AG04450 (cell line): ENCODE results near the gene AMIGO1. TPM values are rescaled to one million over a fixed set of nuclear protein-coding genes. Genes with fewer than 3 reads are reported as not detected.

Source experiments
- CTCF ChIA-PET: fragments of 300-600, 350-600 bp; formaldehyde crosslinking; extraction: SDS; loops from one replicate; lab custom pipeline; 2022; ENCODE audit warnings: antibody characterized with exemption, inconsistent platforms; lab: Charles Lee
- POLR2A ChIA-PET: fragments of 350-600 bp; formaldehyde crosslinking; extraction: SDS; loops from one replicate; lab custom pipeline; 2021; ENCODE audit warnings: antibody characterized with exemption, inconsistent platforms; lab: Yijun Ruan, JAX
- DNase-seq: peaks from one replicate; pipeline ENCODE4 v3.0.0-alpha.2; 2011; ENCODE audit warnings: low read depth, low spot score
- H3K27ac ChIP-seq: one replicate; pipeline ENCODE4 v1.5.1; 2012; ENCODE audit warnings: low read depth, low read length, control low read depth
- H3K27me3 ChIP-seq: one replicate; pipeline ENCODE4 v1.6.0; 2012; ENCODE audit warnings: low read length; ENCODE audit not compliant: control insufficient read depth, insufficient read depth
- H3K4me3 ChIP-seq: 2 replicates; pipeline ENCODE4 v1.5.1; 2011; ENCODE audit warnings: mild to moderate bottlenecking, low read depth, low read length, control low read depth
- H3K9me3 ChIP-seq: 2 replicates; pipeline ENCODE4 v1.5.1; 2012; ENCODE audit warnings: low read length; ENCODE audit not compliant: control insufficient read depth, insufficient read depth
- CTCF ChIP-seq: IDR thresholded peaks from 2 replicates; pipeline ENCODE4 v1.5.1; 2011; ENCODE audit warnings: low read depth, low read length, control low read depth, inconsistent platforms
- polyA plus RNA-seq: library from polyadenylated mRNA; depleted of rRNA; stranded (reverse); fragments of >200 nt; gene quantifications from 2 replicates; pipeline ENCODE4 v1.2.3, GENCODE V29; 2011

Gene AMIGO1
- polyA plus RNA-seq, 1 experiment: 1.5 TPM

- ChIA-PET CTCF (interaction anchor here (1.1 kb wide), 1 partner anchor 360 kb away, joined by 3 read pairs; no protein-coding TSS in a partner anchor), POLR2A (no interaction called here)
- Histone ChIP-seq H3K4me3 (no peak overlapping the region), H3K27me3 (peaks cover 62% of the 10 kb centered on the region), H3K27ac (no peak overlapping the region), H3K9me3 (no peaks in the 10 kb centered on the region; the same call in 1 of the 2 replicates)
- TF ChIP-seq CTCF: no peak
- DNase-seq: no peak
Measured at GRCh38 chr1:109472779-109473178, 36.7 kb downstream of the AMIGO1 start.

GRCh38 chr1:109470245-109470644 is 39.3 kb downstream of the AMIGO1 start:
- ChIA-PET CTCF (interaction anchor here (0.7 to 1.7 kb wide), 2 partner anchors 10 to 20 kb away, joined by 4 to 5 read pairs; no protein-coding TSS in a partner anchor), POLR2A (interaction anchor here (1.2 kb wide), 1 partner anchor 13 kb away, joined by 7 read pairs; the partner anchor contains the start of gene ATXN7L2)
- Histone ChIP-seq H3K27me3 (peaks cover 63% of the 10 kb centered on the region), H3K27ac (no peak overlapping the region), H3K4me3 (no peak overlapping the region), H3K9me3 (no peaks in the 10 kb centered on the region; the same call in 1 of the 2 replicates)
- TF ChIP-seq CTCF: no peak
- DNase-seq: no peak

GRCh38 chr1:109468903-109469302 is 40.6 kb downstream of the AMIGO1 start:
- DNase-seq: no peak
- H3K9me3 ChIP-seq: no peaks in the 10 kb centered on the region; the same call in 1 of the 2 replicates
- H3K27me3 ChIP-seq: peaks cover 64% of the 10 kb centered on the region
- POLR2A ChIA-PET: no interaction called here
- CTCF ChIA-PET: interaction anchor here (0.7 to 1.9 kb wide), 4 partner anchors 21 to 629 kb away, joined by 3 to 5 read pairs (median 4); partner anchors contain the start of gene CYB561D1
- no peak for TF ChIP-seq CTCF
- no peak overlapping the region for H3K27ac ChIP-seq
- H3K4me3 ChIP-seq: no peak overlapping the region

GRCh38 chr1:109468061-109468460 is 41.5 kb downstream of the AMIGO1 start:
- no peak for TF ChIP-seq CTCF
- DNase-seq: no peak
- Histone ChIP-seq H3K27me3 (peaks cover 67% of the 10 kb centered on the region), H3K9me3 (no peaks in the 10 kb centered on the region; the same call in 1 of the 2 replicates), H3K27ac (no peak overlapping the region), H3K4me3 (no peak overlapping the region)
- ChIA-PET CTCF (interaction anchor here (0.8 to 1.9 kb wide), 2 partner anchors 15 to 26 kb away, joined by 3 to 4 read pairs; partner anchors contain the start of genes ATXN7L2 and CYB561D1), POLR2A (no interaction called here)

- no peak overlapping the region for H3K4me3 ChIP-seq
- H3K27me3 ChIP-seq: peaks cover 68% of the 10 kb centered on the region
- no peaks in the 10 kb centered on the region; the same call in 1 of the 2 replicates for H3K9me3 ChIP-seq
- POLR2A ChIA-PET: no interaction called here
- no peak overlapping the region for H3K27ac ChIP-seq
- no peak for TF ChIP-seq CTCF
- DNase-seq: no peak
- CTCF ChIA-PET: interaction anchor here (0.8 kb wide), 1 partner anchor 16 kb away, joined by 3 read pairs; the partner anchor contains the start of gene ATXN7L2
Measured at GRCh38 chr1:109467301-109467777, 42.2 kb downstream of the AMIGO1 start.
